HG03196 (cell line): ENCODE measurements around the gene COMMD2.

Source experiments
- ATAC-seq: cut with Tn5 transposase; IDR thresholded peaks from one replicate; pipeline ENCODE4 v1.9.1; 2021; ENCODE audit not compliant: unreplicated experiment

Gene COMMD2

GRCh38 chr3:149752051-149752787, at the start of gene COMMD2:
TSS of gene COMMD2 (minus strand) at chr3:149752489. CDS start at chr3:149752444, 45 bp downstream.
- ATAC-seq: peak; percentile 98

- ATAC-seq: no peak
These were observed 49.4 kb upstream of the COMMD2 start for GRCh38 chr3:149801639-149802038.

GRCh38 chr3:149801195-149801594, 48.9 kb upstream of the COMMD2 start:
- no peak for ATAC-seq

- no peak for ATAC-seq
These were observed 48.4 kb upstream of the COMMD2 start for GRCh38 chr3:149800693-149801092.

GRCh38 chr3:149796026-149796425, 43.7 kb upstream of the COMMD2 start:
- ATAC-seq: no peak

GRCh38 chr3:149792452-149793270, 40.4 kb upstream of the COMMD2 start, which contains the start of gene ANKUB1:
TSS of gene ANKUB1 (minus strand) at chr3:149792554. CDS start at chr3:149792366, 188 bp downstream.
- ATAC-seq: no peak

- no peak for ATAC-seq
These were observed 38.4 kb upstream of the COMMD2 start for GRCh38 chr3:149790698-149791097.

GRCh38 chr3:149790268-149790667, 38.0 kb upstream of the COMMD2 start:
- no peak for ATAC-seq

- ATAC-seq: no peak
These were observed 31.9 kb upstream of the COMMD2 start for GRCh38 chr3:149784064-149784704.

- ATAC-seq: no peak
These were observed 31.3 kb upstream of the COMMD2 start for GRCh38 chr3:149783576-149783975.

- no peak for ATAC-seq
These were observed 29.5 kb upstream of the COMMD2 start for GRCh38 chr3:149781741-149782140.

GRCh38 chr3:149781211-149781610, 28.9 kb upstream of the COMMD2 start:
- no peak for ATAC-seq

- no peak for ATAC-seq
These were observed 25.3 kb upstream of the COMMD2 start for GRCh38 chr3:149777414-149778214.

- ATAC-seq: no peak
These were observed 23.9 kb upstream of the COMMD2 start for GRCh38 chr3:149776170-149776569.

GRCh38 chr3:149772861-149773260, 20.6 kb upstream of the COMMD2 start:
- no peak for ATAC-seq

- ATAC-seq: no peak
These were observed 19.5 kb upstream of the COMMD2 start for GRCh38 chr3:149771652-149772271.

- no peak for ATAC-seq
These were observed 18.0 kb upstream of the COMMD2 start for GRCh38 chr3:149770246-149770645.

GRCh38 chr3:149768704-149769103, 16.4 kb upstream of the COMMD2 start:
- ATAC-seq: no peak

GRCh38 chr3:149767720-149768119, 15.4 kb upstream of the COMMD2 start:
- no peak for ATAC-seq

- ATAC-seq: no peak
These were observed 13.6 kb upstream of the COMMD2 start for GRCh38 chr3:149765762-149766334.
